Measurements from ENCODE around the gene MAP2K5. TPM values are rescaled to one million over a fixed set of nuclear protein-coding genes. Genes with fewer than 3 reads are reported as not detected.

MAP2K5 gene
- total RNA-seq, 1 donor from 2014 or later, result 26.1 TPM

DNA sequence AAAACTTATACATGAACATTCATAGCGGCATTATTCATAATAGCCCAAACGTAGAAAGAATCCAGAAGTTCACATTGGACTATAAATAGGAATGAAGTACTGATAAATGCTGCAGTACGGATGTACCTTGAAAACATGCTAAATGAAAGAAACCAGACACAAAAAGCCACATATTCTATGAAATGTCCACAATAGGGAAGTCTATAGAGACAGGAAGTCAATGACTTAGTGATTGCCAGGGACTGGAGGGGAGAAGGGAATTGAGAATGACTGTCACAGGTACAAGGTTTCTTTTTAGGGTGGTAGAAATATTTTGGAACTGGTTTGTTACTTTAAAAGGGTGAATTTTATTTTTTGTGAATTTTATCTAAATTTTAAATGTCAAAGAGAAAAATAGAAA lies 211.4 kb downstream of the MAP2K5 start:
- DNase-seq (ENCODE audit: extremely low spot score, unreplicated experiment), result no peak
- H3K27ac Mint-ChIP-seq (ENCODE audit: unreplicated experiment), result no peak overlapping the region
- TF ChIP-seq, protein P1, sequence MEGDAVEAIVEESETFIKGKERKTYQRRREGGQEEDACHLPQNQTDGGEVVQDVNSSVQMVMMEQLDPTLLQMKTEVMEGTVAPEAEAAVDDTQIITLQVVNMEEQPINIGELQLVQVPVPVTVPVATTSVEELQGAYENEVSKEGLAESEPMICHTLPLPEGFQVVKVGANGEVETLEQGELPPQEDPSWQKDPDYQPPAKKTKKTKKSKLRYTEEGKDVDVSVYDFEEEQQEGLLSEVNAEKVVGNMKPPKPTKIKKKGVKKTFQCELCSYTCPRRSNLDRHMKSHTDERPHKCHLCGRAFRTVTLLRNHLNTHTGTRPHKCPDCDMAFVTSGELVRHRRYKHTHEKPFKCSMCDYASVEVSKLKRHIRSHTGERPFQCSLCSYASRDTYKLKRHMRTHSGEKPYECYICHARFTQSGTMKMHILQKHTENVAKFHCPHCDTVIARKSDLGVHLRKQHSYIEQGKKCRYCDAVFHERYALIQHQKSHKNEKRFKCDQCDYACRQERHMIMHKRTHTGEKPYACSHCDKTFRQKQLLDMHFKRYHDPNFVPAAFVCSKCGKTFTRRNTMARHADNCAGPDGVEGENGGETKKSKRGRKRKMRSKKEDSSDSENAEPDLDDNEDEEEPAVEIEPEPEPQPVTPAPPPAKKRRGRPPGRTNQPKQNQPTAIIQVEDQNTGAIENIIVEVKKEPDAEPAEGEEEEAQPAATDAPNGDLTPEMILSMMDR (IDR thresholded peaks at IDR 0.05), result no peak
- H3K4me3 Mint-ChIP-seq (ENCODE audit: unreplicated experiment), result no peak overlapping the region
- peaks cover 6% of the 10 kb centered on the region for H3K36me3 Mint-ChIP-seq (ENCODE audit: unreplicated experiment)
- no peaks in the 10 kb centered on the region for H3K4me1 Mint-ChIP-seq (ENCODE audit: unreplicated experiment)
- no peaks in the 10 kb centered on the region for H3K27me3 Mint-ChIP-seq (ENCODE audit: unreplicated experiment)
- H3K9me3 Mint-ChIP-seq (ENCODE audit: unreplicated experiment), result peaks cover 10% of the 10 kb centered on the region

DNA sequence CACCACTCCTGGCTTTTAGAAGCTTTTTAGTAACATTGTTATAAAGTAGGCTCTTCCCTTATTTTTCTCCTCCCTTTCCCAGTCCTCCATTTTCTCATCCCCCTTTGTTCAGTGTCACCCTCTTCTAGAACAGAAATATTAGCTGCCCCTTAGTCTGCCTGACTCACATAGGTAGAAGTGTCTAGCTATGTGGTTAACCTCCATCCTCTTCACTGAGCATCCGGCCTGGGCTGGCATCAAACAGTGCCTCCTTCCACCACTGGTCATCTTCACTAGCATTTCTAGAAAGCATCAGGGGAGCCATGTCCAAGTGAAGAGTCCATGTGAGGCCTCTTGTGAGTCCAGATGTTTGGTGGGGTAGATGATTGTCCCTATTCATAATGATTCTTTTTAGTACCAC lies 212.8 kb downstream of the MAP2K5 start:
- DNase-seq (ENCODE audit: extremely low spot score, unreplicated experiment), result no peak
- Mint-ChIP-seq H3K4me3 (ENCODE audit: unreplicated experiment) (no peak overlapping the region), H3K27me3 (ENCODE audit: unreplicated experiment) (no peaks in the 10 kb centered on the region), H3K4me1 (ENCODE audit: unreplicated experiment) (no peaks in the 10 kb centered on the region), H3K36me3 (ENCODE audit: unreplicated experiment) (peaks cover 5% of the 10 kb centered on the region), H3K9me3 (ENCODE audit: unreplicated experiment) (peaks cover 10% of the 10 kb centered on the region), H3K27ac (ENCODE audit: unreplicated experiment) (no peak overlapping the region)
- TF ChIP-seq, protein P1 (IDR thresholded peaks at IDR 0.05), result no peak

DNA sequence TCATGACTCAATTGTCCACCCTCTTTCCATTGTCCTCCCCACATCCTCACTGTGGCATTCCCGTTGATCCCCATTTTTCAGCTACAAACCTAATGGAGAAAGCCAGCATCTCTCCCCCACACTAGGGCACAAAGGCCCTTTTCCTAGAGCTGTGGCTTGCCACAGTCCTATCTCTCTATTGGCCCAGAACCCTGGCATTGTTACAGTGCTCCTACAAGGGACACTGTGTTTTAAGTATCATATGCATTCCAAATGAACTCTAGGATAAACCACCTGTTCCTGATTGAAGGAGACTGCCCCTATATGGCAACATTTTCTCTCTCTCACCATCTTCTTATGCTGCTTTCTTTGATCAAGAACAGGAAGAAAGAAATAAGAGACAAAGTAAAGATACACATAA lies 213.4 kb downstream of the MAP2K5 start:
- peaks cover 10% of the 10 kb centered on the region for H3K9me3 Mint-ChIP-seq (ENCODE audit: unreplicated experiment)
- peaks cover 5% of the 10 kb centered on the region for H3K36me3 Mint-ChIP-seq (ENCODE audit: unreplicated experiment)
- no peaks in the 10 kb centered on the region for H3K4me1 Mint-ChIP-seq (ENCODE audit: unreplicated experiment)
- TF ChIP-seq, protein P1 (IDR thresholded peaks at IDR 0.05), result no peak
- no peak for DNase-seq (ENCODE audit: extremely low spot score, unreplicated experiment)
- H3K4me3 Mint-ChIP-seq (ENCODE audit: unreplicated experiment), result no peak overlapping the region
- H3K27ac Mint-ChIP-seq (ENCODE audit: unreplicated experiment), result no peak overlapping the region
- no peaks in the 10 kb centered on the region for H3K27me3 Mint-ChIP-seq (ENCODE audit: unreplicated experiment)

DNA sequence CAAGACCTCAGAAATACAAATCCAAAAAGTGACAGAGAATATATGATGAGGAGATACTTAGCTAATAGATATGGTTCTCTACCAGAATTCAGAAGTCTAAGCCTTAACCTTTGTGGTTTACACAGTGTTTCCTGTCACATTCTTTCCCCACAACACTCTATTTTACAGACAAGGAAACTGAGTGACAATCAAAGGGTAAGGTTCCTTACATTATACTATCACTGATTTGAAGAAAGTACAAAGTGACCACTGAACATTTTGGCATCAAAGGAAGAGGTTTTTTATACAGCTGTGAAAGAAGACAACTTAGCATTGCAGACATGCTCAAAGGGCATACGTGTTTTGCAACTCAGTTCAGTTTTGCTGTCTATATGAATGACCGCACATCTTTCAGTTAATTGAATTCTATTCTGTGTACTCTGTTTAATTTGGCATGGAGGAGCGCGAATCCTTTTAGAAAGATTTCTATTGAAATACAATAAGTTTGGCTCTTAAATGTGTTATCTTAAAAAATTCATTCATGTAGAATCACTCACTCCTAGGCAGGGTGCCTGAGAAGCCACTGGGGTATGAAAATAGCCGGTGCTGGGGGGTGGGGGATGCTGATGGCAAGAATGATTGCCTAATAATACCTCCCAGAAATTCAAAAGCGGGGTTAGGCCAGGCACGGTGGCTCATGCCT lies 216.3 kb downstream of the MAP2K5 start:
- no peak for DNase-seq (ENCODE audit: extremely low spot score, unreplicated experiment)
- peaks cover 6% of the 10 kb centered on the region for H3K9me3 Mint-ChIP-seq (ENCODE audit: unreplicated experiment)
- TF ChIP-seq, protein P1 (IDR thresholded peaks at IDR 0.05), result no peak
- no peak overlapping the region for H3K27ac Mint-ChIP-seq (ENCODE audit: unreplicated experiment)
- H3K36me3 Mint-ChIP-seq (ENCODE audit: unreplicated experiment), result peaks cover 6% of the 10 kb centered on the region
- no peak overlapping the region for H3K4me3 Mint-ChIP-seq (ENCODE audit: unreplicated experiment)
- H3K27me3 Mint-ChIP-seq (ENCODE audit: unreplicated experiment), result no peaks in the 10 kb centered on the region
- H3K4me1 Mint-ChIP-seq (ENCODE audit: unreplicated experiment), result no peaks in the 10 kb centered on the region

DNA sequence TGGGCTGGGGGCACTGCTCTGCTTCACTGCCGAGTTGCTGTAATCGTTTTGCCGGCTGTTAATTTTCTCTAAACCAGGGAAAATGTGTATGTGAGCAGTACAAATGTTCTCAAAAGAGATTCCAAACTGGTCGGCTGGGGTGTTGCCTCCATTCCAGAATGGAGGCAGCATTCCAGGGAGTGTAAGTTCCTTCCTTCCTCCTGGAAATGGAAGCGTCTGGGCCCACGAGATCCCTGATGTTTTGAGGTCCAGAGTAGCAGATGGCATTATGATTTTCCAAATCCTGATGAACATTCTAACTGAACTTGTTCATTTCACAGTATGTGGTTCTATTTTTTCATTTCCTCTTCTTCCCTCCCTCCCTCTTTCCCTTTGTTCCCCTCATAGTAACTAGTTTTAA lies 218.4 kb downstream of the MAP2K5 start:
- Mint-ChIP-seq H3K4me3 (ENCODE audit: unreplicated experiment) (no peak overlapping the region), H3K36me3 (ENCODE audit: unreplicated experiment) (peaks cover 3% of the 10 kb centered on the region), H3K4me1 (ENCODE audit: unreplicated experiment) (no peaks in the 10 kb centered on the region), H3K27me3 (ENCODE audit: unreplicated experiment) (no peaks in the 10 kb centered on the region), H3K27ac (ENCODE audit: unreplicated experiment) (no peak overlapping the region), H3K9me3 (ENCODE audit: unreplicated experiment) (no peaks in the 10 kb centered on the region)
- TF ChIP-seq, protein P1 (IDR thresholded peaks at IDR 0.05), result no peak
- no peak for DNase-seq (ENCODE audit: extremely low spot score, unreplicated experiment)

All from osteocyte (in vitro differentiated cells).